Fibroblast of pulmonary artery (primary cell): ENCODE data around the gene APEX1.

Experiments
- DNase-seq: peaks from one replicate; pipeline ENCODE4 v3.0.0-alpha.2; 2010; ENCODE audit warnings: low read depth
- H3K4me3 ChIP-seq: replicated peaks from 2 replicates; pipeline ENCODE4 v1.5.1; 2011; ENCODE audit warnings: low read depth, mild to moderate bottlenecking, control low read depth, low read length, moderate library complexity
- TF ChIP-seq, protein P1 (sequence below): IDR thresholded peaks from 2 replicates; pipeline ENCODE4 v1.5.1; 2011; ENCODE audit warnings: mild to moderate bottlenecking, control low read depth, low read length, inconsistent platforms; ENCODE audit errors: missing control alignments

The APEX1 gene

DNA sequence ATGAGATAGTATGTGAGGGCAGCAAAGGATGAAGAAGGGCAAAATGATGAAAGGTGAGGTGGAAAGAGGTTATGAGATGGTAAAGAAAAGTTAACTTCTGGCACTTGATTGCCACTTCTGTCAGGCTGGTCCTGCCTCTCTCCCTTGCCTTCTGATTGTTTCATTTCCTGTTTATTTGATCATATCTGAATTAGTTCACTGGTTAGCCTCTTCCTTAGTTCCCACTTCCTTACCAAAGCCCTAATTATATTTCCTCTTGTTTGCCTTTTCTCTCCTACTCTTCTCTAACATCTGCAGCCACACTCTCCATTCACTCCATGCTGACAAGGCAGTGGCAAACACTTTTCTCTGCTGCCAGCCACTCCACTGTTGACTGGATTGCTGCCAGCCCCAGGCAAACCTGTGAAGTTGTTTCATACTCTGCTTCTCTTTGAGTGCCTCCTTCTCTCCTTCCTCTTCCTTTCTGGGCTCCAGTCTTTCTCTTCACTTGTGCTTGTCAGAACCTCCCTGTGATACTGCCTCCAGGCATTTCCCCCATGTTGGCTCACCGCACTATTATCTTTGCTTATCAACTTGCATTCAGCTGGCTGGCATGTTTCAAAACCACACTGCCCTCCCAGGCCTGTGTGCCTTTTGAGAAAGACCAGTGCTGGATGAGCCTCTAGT, 22.3 kb downstream of the APEX1 start:
- no peak overlapping the region for H3K4me3 ChIP-seq
- TF ChIP-seq, protein P1, sequence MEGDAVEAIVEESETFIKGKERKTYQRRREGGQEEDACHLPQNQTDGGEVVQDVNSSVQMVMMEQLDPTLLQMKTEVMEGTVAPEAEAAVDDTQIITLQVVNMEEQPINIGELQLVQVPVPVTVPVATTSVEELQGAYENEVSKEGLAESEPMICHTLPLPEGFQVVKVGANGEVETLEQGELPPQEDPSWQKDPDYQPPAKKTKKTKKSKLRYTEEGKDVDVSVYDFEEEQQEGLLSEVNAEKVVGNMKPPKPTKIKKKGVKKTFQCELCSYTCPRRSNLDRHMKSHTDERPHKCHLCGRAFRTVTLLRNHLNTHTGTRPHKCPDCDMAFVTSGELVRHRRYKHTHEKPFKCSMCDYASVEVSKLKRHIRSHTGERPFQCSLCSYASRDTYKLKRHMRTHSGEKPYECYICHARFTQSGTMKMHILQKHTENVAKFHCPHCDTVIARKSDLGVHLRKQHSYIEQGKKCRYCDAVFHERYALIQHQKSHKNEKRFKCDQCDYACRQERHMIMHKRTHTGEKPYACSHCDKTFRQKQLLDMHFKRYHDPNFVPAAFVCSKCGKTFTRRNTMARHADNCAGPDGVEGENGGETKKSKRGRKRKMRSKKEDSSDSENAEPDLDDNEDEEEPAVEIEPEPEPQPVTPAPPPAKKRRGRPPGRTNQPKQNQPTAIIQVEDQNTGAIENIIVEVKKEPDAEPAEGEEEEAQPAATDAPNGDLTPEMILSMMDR = no peak
- peak; percentile 85 for DNase-seq

DNA sequence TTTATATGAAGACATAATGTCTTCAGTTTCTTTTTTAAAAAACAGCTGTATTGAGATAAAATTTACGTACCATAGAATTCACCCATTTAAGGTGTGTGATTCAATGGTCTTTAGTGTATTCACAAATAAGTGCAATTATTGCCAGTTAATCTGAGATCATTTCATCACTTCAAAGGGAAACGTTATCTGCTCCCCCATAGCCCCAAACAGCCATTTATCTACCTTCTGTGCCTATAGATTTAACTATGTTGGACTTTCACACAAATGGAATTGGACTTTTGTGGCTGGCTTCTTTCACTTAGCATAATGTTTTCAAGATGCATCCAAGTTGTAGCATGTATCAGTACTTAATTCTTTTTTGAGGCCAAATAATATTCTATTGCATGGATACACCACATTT, 23.9 kb downstream of the APEX1 start:
- no peak overlapping the region for H3K4me3 ChIP-seq
- no peak for DNase-seq
- TF ChIP-seq, protein P1 = no peak

DNA sequence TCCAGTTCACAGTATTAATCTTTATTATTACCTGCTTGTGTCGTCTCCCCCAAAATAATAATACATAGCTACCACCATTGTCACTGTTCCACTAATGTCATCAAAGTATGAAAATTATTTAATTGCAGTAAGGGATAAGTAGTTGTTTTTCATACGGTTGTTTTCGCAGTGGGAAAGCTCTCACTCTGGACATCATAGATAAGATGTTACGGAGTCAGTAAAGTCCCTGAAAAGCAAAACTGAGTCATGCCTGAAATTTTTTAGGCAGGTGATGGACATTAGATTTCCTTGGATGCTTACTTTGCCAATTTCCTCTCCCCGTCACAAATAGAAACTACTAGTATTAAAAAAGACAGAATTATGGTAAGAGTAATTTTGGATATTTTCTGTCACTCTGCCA, 27.4 kb downstream of the APEX1 start:
- TF ChIP-seq, protein P1 = no peak
- no peak for DNase-seq
- no peak overlapping the region for H3K4me3 ChIP-seq

DNA sequence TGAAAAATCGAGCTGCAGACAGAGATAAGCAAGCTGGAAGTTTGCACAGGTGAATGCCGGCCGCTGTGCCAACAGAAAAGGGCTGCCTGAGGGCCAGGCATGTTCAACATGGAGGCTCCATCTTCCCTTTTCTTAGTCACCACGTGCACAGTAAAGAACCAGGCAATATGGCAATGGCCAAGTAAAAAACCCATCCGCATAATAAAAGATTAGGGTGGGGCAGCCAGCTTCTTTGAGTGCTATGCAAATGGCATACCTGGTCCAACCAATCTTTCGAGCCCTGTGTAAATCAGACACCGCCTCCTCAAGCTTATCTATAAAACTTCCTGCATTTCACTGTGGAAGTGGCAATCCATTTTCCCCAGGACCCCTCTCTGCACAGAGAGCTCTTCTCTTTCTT, 30.9 kb downstream of the APEX1 start:
- TF ChIP-seq, protein P1 = no peak
- DNase-seq = no peak
- no peak overlapping the region for H3K4me3 ChIP-seq

DNA sequence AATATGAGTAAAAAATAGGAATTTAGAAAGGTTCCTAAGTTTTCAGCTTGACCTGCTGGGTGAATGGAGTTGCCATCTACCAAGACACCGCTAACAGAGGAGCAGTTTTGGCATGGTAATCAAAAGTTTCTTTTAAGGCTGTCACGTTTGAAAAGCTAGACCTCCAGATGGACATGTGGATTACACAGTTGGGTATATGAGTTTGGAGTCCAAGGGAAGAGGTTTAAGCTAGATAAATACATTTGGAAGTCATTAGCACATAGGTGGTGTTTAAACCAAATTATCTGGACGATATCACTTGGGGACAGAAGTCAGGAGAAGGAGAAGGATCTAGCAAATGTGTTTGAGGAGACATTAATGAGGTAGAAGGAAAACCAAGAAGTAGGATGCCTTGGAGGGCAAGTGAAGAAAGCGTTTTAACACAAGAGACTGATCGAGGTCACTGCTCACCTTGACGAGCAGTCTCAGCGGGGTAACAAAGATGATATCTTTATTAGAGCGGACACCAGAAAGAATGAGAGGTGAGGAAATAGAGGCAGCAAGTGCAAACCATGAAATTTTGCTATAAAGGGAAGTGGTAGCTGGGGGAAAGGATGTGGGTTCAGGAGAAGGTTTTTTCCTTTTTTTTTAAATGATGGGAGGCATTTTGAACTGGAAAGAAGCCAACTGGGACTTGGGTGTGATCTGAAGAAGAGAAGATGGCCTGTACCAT, 31.8 kb downstream of the APEX1 start:
- DNase-seq = no peak
- TF ChIP-seq, protein P1 = no peak
- no peak overlapping the region for H3K4me3 ChIP-seq

DNA sequence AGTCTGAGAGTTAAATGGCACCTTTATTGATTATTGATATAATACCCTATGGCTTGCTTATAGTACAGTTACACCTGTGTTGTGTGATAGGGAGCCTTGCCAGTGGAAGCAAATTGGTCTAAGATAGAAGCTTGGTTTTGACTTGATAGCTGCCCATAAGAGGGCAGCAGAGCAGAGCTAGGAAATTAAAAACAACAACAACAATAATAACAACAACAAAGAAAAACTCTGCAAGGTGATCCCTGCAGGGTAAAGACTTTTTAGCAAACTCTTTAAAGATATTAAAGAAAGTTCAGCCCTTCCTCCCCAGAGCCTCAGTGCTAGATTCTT, 32.3 kb downstream of the APEX1 start:
- DNase-seq = no peak
- TF ChIP-seq, protein P1 = no peak
- no peak overlapping the region for H3K4me3 ChIP-seq
